Fibroblast of the aortic adventitia (primary cell): Measurements from ENCODE around the gene ERBB2. TPM values are rescaled to one million over a fixed set of nuclear protein-coding genes. Genes with fewer than 3 reads are reported as not detected.
A peak's percentile ranks its signal among the peaks of the same experiment; 100 is the strongest.

Source experiments
- DNase-seq: peaks from one replicate; pipeline ENCODE4 v3.0.0-alpha.2; 2010; ENCODE audit warnings: low read depth
- H3K4me3 ChIP-seq: 2 replicates; pipeline ENCODE4 v1.5.1; 2011; ENCODE audit warnings: low read depth, mild to moderate bottlenecking, control low read depth, low read length, moderate library complexity
- CTCF ChIP-seq: IDR thresholded peaks from 2 replicates; pipeline ENCODE4 v1.5.1; 2011; ENCODE audit warnings: mild to moderate bottlenecking, low read length, control low read depth, inconsistent platforms; ENCODE audit not compliant: insufficient read depth
- total RNA-seq: library from RNA; depleted of rRNA; stranded (reverse); fragments of >200 nt; gene quantifications from 2 replicates; pipeline ENCODE4 v1.2.3, GENCODE V29; 2012; ENCODE audit warnings: low replicate concordance

ERBB2 gene
- total RNA-seq, 1 donor: 37.4 TPM

GRCh38 chr17:39674702-39675389, 25.0 kb upstream of the ERBB2 start:
- peak; percentile 63 for DNase-seq
- H3K4me3 ChIP-seq: no peak overlapping the region
- no peak for TF ChIP-seq CTCF

GRCh38 chr17:39675390-39676082, 24.3 kb upstream of the ERBB2 start:
- no peak overlapping the region for H3K4me3 ChIP-seq
- DNase-seq: no peak
- TF ChIP-seq CTCF: no peak

- H3K4me3 ChIP-seq: no peak overlapping the region
- DNase-seq: no peak
- no peak for TF ChIP-seq CTCF
Measured at GRCh38 chr17:39676198-39676819, 23.6 kb upstream of the ERBB2 start.

- DNase-seq: no peak
- no peak for TF ChIP-seq CTCF
- no peak overlapping the region for H3K4me3 ChIP-seq
Measured at GRCh38 chr17:39677072-39677471, 22.8 kb upstream of the ERBB2 start.

- TF ChIP-seq CTCF: no peak
- no peak overlapping the region for H3K4me3 ChIP-seq
- peak; percentile 11 for DNase-seq
Measured at GRCh38 chr17:39677542-39678339, 22.1 kb upstream of the ERBB2 start.

- no peak for TF ChIP-seq CTCF
- DNase-seq: no peak
- H3K4me3 ChIP-seq: no peak overlapping the region
Measured at GRCh38 chr17:39678340-39679116, 21.3 kb upstream of the ERBB2 start.
